BJ (cell line): ENCODE results near the gene GPR52. TPM values are rescaled to one million over a fixed set of nuclear protein-coding genes. Genes with fewer than 3 reads are reported as not detected.
"Not testable (repeated sequence)": the region's sequence is repeated elsewhere in the genome, so short reads cannot be mapped to it uniquely, and the experiment has no call there.

Experiments
- CTCF ChIA-PET: fragments of 350-600 bp; formaldehyde crosslinking; extraction: SDS; loops from one replicate; lab custom pipeline; 2021; ENCODE audit warnings: antibody characterized with exemption, inconsistent platforms; lab: Yijun Ruan, JAX
- POLR2A ChIA-PET: fragments of 300-600 bp; sonication (Branson Sonifier 250); formaldehyde crosslinking; extraction: SDS; loops from one replicate; lab custom pipeline; 2021; ENCODE audit warnings: antibody characterized with exemption; lab: Charles Lee
- DNase-seq: peaks from one replicate; pipeline ENCODE4 v3.0.0-alpha.2; 2011; ENCODE audit warnings: low read depth
- H3K27me3 ChIP-seq: 2 replicates; pipeline ENCODE4 v1.6.0; 2011; ENCODE audit warnings: low read length; ENCODE audit not compliant: control insufficient read depth, insufficient read depth
- H3K36me3 ChIP-seq: 2 replicates; pipeline ENCODE4 v1.5.1; 2011; ENCODE audit warnings: low read length; ENCODE audit not compliant: control insufficient read depth, insufficient read depth
- H3K4me3 ChIP-seq: 2 replicates; pipeline ENCODE4 v1.5.1; 2011; ENCODE audit warnings: low read depth, mild to moderate bottlenecking, control low read depth, low read length
- CTCF ChIP-seq: IDR thresholded peaks from 2 replicates; pipeline ENCODE4 v1.5.1; 2011; ENCODE audit warnings: low read depth, mild to moderate bottlenecking, control low read depth, inconsistent platforms, low read length, moderate library complexity; ENCODE audit not compliant: insufficient read depth
- polyA plus RNA-seq: library from polyadenylated mRNA; depleted of rRNA; stranded (reverse); fragments of >200 nt; gene quantifications from 2 replicates; pipeline ENCODE4 v1.2.3, GENCODE V29; 2011

The GPR52 gene
- polyA plus RNA-seq, 1 experiment = 0.09 TPM

DNA sequence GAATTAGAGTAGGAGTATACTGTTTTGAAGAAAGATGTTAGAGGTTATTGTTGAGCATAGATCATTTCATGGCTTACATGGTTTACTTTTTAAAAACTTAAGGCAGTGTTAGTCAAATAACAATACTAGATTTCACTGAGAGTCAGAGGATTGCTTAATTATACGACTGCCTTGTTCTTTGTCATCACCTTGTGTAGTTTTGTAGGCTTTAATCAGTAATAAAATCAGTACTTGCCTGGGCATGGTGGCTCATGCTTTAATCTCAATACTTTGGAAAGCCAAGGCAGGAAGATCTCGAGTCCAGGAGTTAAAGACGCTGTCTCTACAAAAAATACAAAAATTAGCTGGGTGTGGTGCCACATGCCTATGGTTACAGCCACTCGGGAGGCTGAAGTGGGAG lies 41.3 kb upstream of the GPR52 start:
- no peak for DNase-seq
- TF ChIP-seq CTCF = no peak
- no peaks in the 10 kb centered on the region for H3K36me3 ChIP-seq
- POLR2A ChIA-PET = no interaction called here
- no peak overlapping the region for H3K4me3 ChIP-seq
- H3K27me3 ChIP-seq = no peaks in the 10 kb centered on the region
- CTCF ChIA-PET = no interaction called here

GRCh38 chr1:174407665-174408064 lies 40.1 kb upstream of the GPR52 start:
- Histone ChIP-seq H3K4me3 (no peak overlapping the region), H3K36me3 (no peaks in the 10 kb centered on the region), H3K27me3 (no peaks in the 10 kb centered on the region)
- DNase-seq = peak; percentile 68
- CTCF ChIA-PET = no interaction called here
- POLR2A ChIA-PET = no interaction called here
- no peak for TF ChIP-seq CTCF

- DNase-seq = peak; percentile 9
- POLR2A ChIA-PET = no interaction called here
- Histone ChIP-seq H3K4me3 (no peak overlapping the region), H3K27me3 (no peaks in the 10 kb centered on the region), H3K36me3 (no peaks in the 10 kb centered on the region)
- TF ChIP-seq CTCF = no peak
- CTCF ChIA-PET = interaction anchor here (0.6 kb wide), 1 partner anchor 53 kb away, joined by 3 read pairs; no protein-coding TSS in a partner anchor
Measured at GRCh38 chr1:174408146-174408545, 39.6 kb upstream of the GPR52 start.

DNA sequence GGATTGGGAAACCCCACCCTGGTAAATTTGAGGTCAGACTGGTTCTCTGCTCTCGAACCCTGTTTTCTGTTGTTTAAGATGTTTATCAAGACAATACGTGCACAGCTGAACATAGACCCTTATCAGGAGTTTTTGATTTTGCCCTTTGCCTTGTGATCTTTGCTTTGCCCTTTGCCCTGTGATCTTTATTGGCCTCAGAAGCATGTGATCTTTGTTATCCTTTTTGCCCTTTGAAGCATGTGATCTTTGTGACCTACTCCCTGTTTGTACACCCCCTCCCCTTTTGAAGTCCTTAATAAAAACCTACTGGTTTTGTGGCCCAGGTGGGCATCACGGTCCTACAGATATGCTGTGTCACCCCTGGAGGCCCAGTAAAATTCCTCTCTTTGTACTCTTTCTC lies 38.0 kb upstream of the GPR52 start:
- H3K4me3 ChIP-seq, H3K27me3 ChIP-seq, H3K36me3 ChIP-seq, POLR2A ChIA-PET, DNase-seq, CTCF ChIA-PET: not testable (repeated sequence)

GRCh38 chr1:174413632-174414031 lies 34.1 kb upstream of the GPR52 start:
- H3K27me3 ChIP-seq = no peaks in the 10 kb centered on the region
- ChIA-PET POLR2A (no interaction called here), CTCF (no interaction called here)
- H3K4me3 ChIP-seq = no peak overlapping the region
- no peak for TF ChIP-seq CTCF
- no peak for DNase-seq
- H3K36me3 ChIP-seq = no peaks in the 10 kb centered on the region

GRCh38 chr1:174414203-174414602 lies 33.6 kb upstream of the GPR52 start:
- H3K36me3 ChIP-seq = no peaks in the 10 kb centered on the region
- DNase-seq = no peak
- POLR2A ChIA-PET = no interaction called here
- no peaks in the 10 kb centered on the region for H3K27me3 ChIP-seq
- H3K4me3 ChIP-seq = no peak overlapping the region
- no peak for TF ChIP-seq CTCF
- CTCF ChIA-PET = interaction anchor here (0.7 kb wide), 1 partner anchor 76 kb away, joined by 3 read pairs; no protein-coding TSS in a partner anchor
